ENCODE data around the gene PPP6R1. TPM values are rescaled to one million over a fixed set of nuclear protein-coding genes. Genes with fewer than 3 reads are reported as not detected.

PPP6R1 gene
- total and polyA plus RNA-seq, 2 donors (not counting 1 experiment from before 2014, with no cell fraction given), result 28.5 to 34.0 TPM

DNA sequence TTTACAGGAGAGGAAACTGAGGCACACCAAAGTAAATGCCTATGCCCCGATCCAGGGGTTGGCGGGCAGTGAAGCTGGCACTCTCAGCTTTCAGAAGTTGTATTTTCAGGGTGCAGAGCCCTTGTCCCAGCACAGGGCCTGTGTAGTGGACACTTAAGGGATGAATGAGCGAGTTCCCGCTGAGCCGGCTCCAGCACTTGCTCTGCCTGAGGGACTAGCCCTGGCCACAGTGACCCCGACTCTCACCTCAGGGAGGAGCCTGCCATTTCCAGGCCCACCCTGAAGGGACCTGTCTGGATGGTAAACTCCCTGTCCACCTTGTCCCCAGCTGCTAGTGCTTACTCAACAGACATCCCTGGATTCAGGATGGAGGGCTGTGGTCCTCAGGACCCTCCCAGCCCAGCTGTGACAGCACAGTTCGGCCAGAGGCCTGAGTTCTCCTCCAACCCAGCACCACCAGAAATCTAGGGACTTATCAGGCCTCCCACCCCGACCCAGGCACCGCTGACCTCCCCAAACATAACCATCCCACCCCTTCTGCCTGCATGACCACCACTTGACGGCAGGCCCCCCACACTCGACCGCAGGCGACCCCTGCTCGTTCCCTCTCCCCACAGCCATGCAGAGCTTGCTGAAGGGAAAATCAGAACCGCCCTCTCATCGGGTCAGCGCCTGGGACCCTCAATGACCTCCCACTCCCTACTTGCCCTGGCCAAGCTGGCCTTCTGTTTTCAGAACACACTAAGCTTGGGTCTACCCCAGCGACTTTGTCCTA, 8.4 kb downstream of the PPP6R1 start:
- Histone ChIP-seq H3K4me2 (ENCODE audit: extremely low read depth, insufficient read depth, low read length) (no peak overlapping the region), H3K9me3 (ENCODE audit: control insufficient read depth, insufficient read depth, low read depth, low read length) (no peaks in the 10 kb centered on the region), H3K27me3 (ENCODE audit: control insufficient read depth, insufficient read depth, low read length) (no peaks in the 10 kb centered on the region), H3K27ac (ENCODE audit: insufficient read depth, low read length) (no peak overlapping the region), H3K9ac (ENCODE audit: insufficient read depth, low read length) (no peak overlapping the region), H3K36me3 (ENCODE audit: control insufficient read depth, insufficient read depth, low read length) (peaks cover 8% of the 10 kb centered on the region), H3K4me3 (replicated peaks in 1 of 4; ENCODE audit: control extremely low read depth in 1 of 4, insufficient read depth in 1 of 4, low read depth in 3 of 4, low read length in 4 of 4) (no peak overlapping the region), H3K79me2 (ENCODE audit: control insufficient read depth, insufficient read depth, low read length) (peaks cover 86% of the 10 kb centered on the region), H4K20me1 (ENCODE audit: control insufficient read depth, extremely low read depth, insufficient read depth, low read length) (peaks cover 3% of the 10 kb centered on the region), H2AFZ (ENCODE audit: low read length) (no peak overlapping the region), H3K4me1 (ENCODE audit: control insufficient read depth, extremely low read depth, insufficient read depth, low read length) (no peaks in the 10 kb centered on the region)
- DNase-seq (ENCODE audit: low read depth in 2 of 2), result no peak
- TF ChIP-seq, protein P1, sequence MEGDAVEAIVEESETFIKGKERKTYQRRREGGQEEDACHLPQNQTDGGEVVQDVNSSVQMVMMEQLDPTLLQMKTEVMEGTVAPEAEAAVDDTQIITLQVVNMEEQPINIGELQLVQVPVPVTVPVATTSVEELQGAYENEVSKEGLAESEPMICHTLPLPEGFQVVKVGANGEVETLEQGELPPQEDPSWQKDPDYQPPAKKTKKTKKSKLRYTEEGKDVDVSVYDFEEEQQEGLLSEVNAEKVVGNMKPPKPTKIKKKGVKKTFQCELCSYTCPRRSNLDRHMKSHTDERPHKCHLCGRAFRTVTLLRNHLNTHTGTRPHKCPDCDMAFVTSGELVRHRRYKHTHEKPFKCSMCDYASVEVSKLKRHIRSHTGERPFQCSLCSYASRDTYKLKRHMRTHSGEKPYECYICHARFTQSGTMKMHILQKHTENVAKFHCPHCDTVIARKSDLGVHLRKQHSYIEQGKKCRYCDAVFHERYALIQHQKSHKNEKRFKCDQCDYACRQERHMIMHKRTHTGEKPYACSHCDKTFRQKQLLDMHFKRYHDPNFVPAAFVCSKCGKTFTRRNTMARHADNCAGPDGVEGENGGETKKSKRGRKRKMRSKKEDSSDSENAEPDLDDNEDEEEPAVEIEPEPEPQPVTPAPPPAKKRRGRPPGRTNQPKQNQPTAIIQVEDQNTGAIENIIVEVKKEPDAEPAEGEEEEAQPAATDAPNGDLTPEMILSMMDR (conservative IDR thresholded peaks at IDR 0.05 in 1 of 2, IDR thresholded peaks at IDR 0.05 in 1 of 2; ENCODE audit: low read depth in 1 of 2, low read length in 2 of 2), result no peak
- TF ChIP-seq EZH2 (IDR thresholded peaks at IDR 0.05; ENCODE audit: low read length, missing control alignments), result no peak

DNA sequence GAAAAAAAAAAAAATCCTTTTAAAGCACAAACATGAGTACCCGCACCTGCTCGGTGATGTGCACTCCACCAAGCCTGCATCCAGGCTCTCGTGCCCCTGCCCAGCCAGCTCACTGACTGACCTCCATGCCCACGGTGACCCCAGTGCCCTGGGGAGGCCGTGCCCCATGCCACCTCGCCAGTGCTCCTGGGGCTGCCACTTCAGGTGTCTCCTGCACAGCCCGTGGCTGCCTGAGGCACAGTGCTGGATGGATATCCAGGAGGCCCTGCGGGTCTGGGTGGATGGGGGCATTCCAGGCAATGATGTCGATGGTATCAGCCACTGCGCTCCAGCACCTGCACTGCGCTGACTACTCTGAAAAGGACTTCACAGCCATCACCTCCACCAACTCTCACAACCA, 9.0 kb downstream of the PPP6R1 start:
- Histone ChIP-seq H3K4me1 (ENCODE audit: control insufficient read depth, extremely low read depth, insufficient read depth, low read length) (no peaks in the 10 kb centered on the region), H3K27ac (ENCODE audit: insufficient read depth, low read length) (no peak overlapping the region), H3K36me3 (ENCODE audit: control insufficient read depth, insufficient read depth, low read length) (peaks cover 11% of the 10 kb centered on the region), H3K9me3 (ENCODE audit: control insufficient read depth, insufficient read depth, low read depth, low read length) (no peaks in the 10 kb centered on the region), H3K79me2 (ENCODE audit: control insufficient read depth, insufficient read depth, low read length) (peaks cover 79% of the 10 kb centered on the region), H3K4me3 (replicated peaks in 1 of 4; ENCODE audit: control extremely low read depth in 1 of 4, insufficient read depth in 1 of 4, low read depth in 3 of 4, low read length in 4 of 4) (no peak overlapping the region), H3K4me2 (ENCODE audit: extremely low read depth, insufficient read depth, low read length) (no peak overlapping the region), H2AFZ (ENCODE audit: low read length) (no peak overlapping the region), H3K27me3 (ENCODE audit: control insufficient read depth, insufficient read depth, low read length) (no peaks in the 10 kb centered on the region), H4K20me1 (ENCODE audit: control insufficient read depth, extremely low read depth, insufficient read depth, low read length) (peaks cover 3% of the 10 kb centered on the region), H3K9ac (ENCODE audit: insufficient read depth, low read length) (no peak overlapping the region)
- TF ChIP-seq EZH2 (IDR thresholded peaks at IDR 0.05; ENCODE audit: low read length, missing control alignments), result no peak
- TF ChIP-seq, protein P1 (conservative IDR thresholded peaks at IDR 0.05 in 1 of 2, IDR thresholded peaks at IDR 0.05 in 1 of 2; ENCODE audit: low read depth in 1 of 2, low read length in 2 of 2), result no peak
- no peak for DNase-seq (ENCODE audit: low read depth in 2 of 2)

DNA sequence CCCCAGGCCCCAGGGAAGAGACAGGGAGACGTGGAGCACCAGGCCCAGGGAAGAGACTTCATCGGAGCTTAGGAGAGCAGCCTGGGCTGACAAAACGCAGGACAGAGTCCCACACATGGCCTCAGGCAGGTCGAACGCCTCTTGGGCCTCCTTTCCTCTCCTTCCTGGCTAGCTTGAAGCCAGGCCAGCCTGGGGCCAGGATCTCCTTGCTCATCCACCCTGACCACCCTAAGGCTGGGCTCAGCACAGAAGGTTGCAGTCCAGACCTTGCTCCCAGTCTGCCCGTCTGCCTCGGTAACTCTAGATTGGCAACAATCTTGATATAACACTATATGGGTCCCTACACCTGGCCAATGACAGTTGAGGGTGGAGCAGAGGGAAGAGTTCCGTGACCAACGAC, 10.1 kb downstream of the PPP6R1 start:
- peaks cover 11% of the 10 kb centered on the region for H3K36me3 ChIP-seq (ENCODE audit: control insufficient read depth, insufficient read depth, low read length)
- no peak overlapping the region for H3K4me3 ChIP-seq (replicated peaks in 1 of 4; ENCODE audit: control extremely low read depth in 1 of 4, insufficient read depth in 1 of 4, low read depth in 3 of 4, low read length in 4 of 4)
- H3K27me3 ChIP-seq (ENCODE audit: control insufficient read depth, insufficient read depth, low read length), result no peaks in the 10 kb centered on the region
- H3K9me3 ChIP-seq (ENCODE audit: control insufficient read depth, insufficient read depth, low read depth, low read length), result no peaks in the 10 kb centered on the region
- H4K20me1 ChIP-seq (ENCODE audit: control insufficient read depth, extremely low read depth, insufficient read depth, low read length), result peaks cover 3% of the 10 kb centered on the region
- no peak overlapping the region for H2AFZ ChIP-seq (ENCODE audit: low read length)
- no peak for TF ChIP-seq EZH2 (IDR thresholded peaks at IDR 0.05; ENCODE audit: low read length, missing control alignments)
- TF ChIP-seq, protein P1 (conservative IDR thresholded peaks at IDR 0.05 in 1 of 2, IDR thresholded peaks at IDR 0.05 in 1 of 2; ENCODE audit: low read depth in 1 of 2, low read length in 2 of 2), result no peak
- no peaks in the 10 kb centered on the region for H3K4me1 ChIP-seq (ENCODE audit: control insufficient read depth, extremely low read depth, insufficient read depth, low read length)
- H3K9ac ChIP-seq (ENCODE audit: insufficient read depth, low read length), result no peak overlapping the region
- DNase-seq (ENCODE audit: low read depth in 2 of 2), result no peak
- H3K4me2 ChIP-seq (ENCODE audit: extremely low read depth, insufficient read depth, low read length), result no peak overlapping the region
- H3K79me2 ChIP-seq (ENCODE audit: control insufficient read depth, insufficient read depth, low read length), result peaks cover 68% of the 10 kb centered on the region
- no peak overlapping the region for H3K27ac ChIP-seq (ENCODE audit: insufficient read depth, low read length)

All from fibroblast of lung (primary cell).